ENCODE data around the gene MRC2. TPM values are rescaled to one million over a fixed set of nuclear protein-coding genes. Genes with fewer than 3 reads are reported as not detected.

The MRC2 gene
- total and polyA plus RNA-seq, 9 of the 15 experiments (the other 6 are each of a cell fraction or from before 2014, with no cell fraction given), result 0.28 to 11.5 (median 6.6) TPM

DNA sequence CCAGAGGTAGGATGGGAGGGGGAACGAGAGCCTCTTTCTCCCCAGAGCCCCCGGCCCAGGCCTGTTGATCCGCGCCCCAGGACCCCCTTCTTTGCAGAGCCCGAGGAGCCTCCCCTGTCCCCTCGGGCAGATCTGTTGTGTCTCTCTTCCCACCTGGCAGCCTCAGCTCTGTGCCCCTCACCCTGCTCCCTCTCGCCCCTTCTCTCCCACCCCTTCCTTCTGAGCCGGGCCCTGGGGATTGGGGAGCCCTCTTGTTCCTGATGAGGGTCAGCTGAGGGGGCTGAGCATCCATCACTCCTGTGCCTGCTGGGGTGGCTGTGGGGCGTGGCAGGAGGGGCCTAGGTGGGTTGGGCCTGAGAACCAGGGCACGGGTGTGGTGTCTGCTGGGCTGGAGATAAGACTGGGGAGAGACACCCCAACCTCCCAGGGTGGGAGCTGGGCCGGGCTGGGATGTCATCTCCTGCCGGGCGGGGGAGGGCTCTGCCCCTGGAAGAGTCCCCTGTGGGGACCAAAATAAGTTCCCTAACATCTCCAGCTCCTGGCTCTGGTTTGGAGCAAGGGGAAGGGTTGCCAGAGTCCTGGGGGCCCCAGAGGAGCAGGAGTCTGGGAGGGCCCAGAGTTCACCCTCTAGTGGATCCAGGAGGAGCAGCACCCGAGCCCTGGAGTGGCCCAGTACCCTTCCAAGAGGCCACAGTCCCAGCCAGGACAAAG lies 65.4 kb downstream of the MRC2 start (continued):
- TF ChIP-seq, protein P1, sequence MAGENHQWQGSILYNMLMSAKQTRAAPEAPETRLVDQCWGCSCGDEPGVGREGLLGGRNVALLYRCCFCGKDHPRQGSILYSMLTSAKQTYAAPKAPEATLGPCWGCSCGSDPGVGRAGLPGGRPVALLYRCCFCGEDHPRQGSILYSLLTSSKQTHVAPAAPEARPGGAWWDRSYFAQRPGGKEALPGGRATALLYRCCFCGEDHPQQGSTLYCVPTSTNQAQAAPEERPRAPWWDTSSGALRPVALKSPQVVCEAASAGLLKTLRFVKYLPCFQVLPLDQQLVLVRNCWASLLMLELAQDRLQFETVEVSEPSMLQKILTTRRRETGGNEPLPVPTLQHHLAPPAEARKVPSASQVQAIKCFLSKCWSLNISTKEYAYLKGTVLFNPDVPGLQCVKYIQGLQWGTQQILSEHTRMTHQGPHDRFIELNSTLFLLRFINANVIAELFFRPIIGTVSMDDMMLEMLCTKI (IDR thresholded peaks at IDR 0.05; ENCODE audit: partially characterized antibody), result no peak
- TF ChIP-seq TCFL5 (CRISPR knock-in tag; conservative IDR thresholded peaks at IDR 0.05), result no peak
- peak; percentile 84; the same call in 1 of the 2 replicates for TF ChIP-seq ZBTB7A (IDR thresholded peaks at IDR 0.05; ENCODE audit: borderline replicate concordance, control insufficient read depth, low read depth, low read length)
- TF ChIP-seq, protein P2, sequence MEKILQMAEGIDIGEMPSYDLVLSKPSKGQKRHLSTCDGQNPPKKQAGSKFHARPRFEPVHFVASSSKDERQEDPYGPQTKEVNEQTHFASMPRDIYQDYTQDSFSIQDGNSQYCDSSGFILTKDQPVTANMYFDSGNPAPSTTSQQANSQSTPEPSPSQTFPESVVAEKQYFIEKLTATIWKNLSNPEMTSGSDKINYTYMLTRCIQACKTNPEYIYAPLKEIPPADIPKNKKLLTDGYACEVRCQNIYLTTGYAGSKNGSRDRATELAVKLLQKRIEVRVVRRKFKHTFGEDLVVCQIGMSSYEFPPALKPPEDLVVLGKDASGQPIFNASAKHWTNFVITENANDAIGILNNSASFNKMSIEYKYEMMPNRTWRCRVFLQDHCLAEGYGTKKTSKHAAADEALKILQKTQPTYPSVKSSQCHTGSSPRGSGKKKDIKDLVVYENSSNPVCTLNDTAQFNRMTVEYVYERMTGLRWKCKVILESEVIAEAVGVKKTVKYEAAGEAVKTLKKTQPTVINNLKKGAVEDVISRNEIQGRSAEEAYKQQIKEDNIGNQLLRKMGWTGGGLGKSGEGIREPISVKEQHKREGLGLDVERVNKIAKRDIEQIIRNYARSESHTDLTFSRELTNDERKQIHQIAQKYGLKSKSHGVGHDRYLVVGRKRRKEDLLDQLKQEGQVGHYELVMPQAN (IDR thresholded peaks at IDR 0.05; ENCODE audit: borderline replicate concordance), result no peak
- TF ChIP-seq, protein P3, sequence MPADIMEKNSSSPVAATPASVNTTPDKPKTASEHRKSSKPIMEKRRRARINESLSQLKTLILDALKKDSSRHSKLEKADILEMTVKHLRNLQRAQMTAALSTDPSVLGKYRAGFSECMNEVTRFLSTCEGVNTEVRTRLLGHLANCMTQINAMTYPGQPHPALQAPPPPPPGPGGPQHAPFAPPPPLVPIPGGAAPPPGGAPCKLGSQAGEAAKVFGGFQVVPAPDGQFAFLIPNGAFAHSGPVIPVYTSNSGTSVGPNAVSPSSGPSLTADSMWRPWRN (IDR thresholded peaks at IDR 0.05; ENCODE audit: low read depth), result 0 out of 2 replicates have a peak, but pooled peaks have one; percentile 15
- 0 out of 4 replicates have a peak, but pooled peaks of 1 of the 2 experiments have one; percentile 22 for TF ChIP-seq HDAC1 (IDR thresholded peaks at IDR 0.05)
- TF ChIP-seq HMGN3 (IDR thresholded peaks at IDR 0.05; ENCODE audit: borderline replicate concordance, extremely low read depth, insufficient read length, low read depth, low read length), result peak; percentile 77
- TF ChIP-seq SRF (CRISPR knock-in tag; IDR thresholded peaks at IDR 0.05), result 0 out of 4 replicates have a peak, but pooled peaks of 1 of the 2 experiments have one; percentile 12
- TF ChIP-seq STAT5A (IDR thresholded peaks at IDR 0.05; ENCODE audit: borderline replicate concordance, low read length), result no peak
- no peak for TF ChIP-seq MXI1 (IDR thresholded peaks at IDR 0.05; ENCODE audit: low read depth, low read length)
- no peak for TF ChIP-seq TRIM24 (IDR thresholded peaks at IDR 0.05)
- no peak for TF ChIP-seq ATF1 (CRISPR knock-in tag; IDR thresholded peaks at IDR 0.05)
- peak; percentile 16; the same call in 1 of the 2 replicates for TF ChIP-seq ATF1 (tag; IDR thresholded peaks at IDR 0.05)
- TF ChIP-seq, protein P4, sequence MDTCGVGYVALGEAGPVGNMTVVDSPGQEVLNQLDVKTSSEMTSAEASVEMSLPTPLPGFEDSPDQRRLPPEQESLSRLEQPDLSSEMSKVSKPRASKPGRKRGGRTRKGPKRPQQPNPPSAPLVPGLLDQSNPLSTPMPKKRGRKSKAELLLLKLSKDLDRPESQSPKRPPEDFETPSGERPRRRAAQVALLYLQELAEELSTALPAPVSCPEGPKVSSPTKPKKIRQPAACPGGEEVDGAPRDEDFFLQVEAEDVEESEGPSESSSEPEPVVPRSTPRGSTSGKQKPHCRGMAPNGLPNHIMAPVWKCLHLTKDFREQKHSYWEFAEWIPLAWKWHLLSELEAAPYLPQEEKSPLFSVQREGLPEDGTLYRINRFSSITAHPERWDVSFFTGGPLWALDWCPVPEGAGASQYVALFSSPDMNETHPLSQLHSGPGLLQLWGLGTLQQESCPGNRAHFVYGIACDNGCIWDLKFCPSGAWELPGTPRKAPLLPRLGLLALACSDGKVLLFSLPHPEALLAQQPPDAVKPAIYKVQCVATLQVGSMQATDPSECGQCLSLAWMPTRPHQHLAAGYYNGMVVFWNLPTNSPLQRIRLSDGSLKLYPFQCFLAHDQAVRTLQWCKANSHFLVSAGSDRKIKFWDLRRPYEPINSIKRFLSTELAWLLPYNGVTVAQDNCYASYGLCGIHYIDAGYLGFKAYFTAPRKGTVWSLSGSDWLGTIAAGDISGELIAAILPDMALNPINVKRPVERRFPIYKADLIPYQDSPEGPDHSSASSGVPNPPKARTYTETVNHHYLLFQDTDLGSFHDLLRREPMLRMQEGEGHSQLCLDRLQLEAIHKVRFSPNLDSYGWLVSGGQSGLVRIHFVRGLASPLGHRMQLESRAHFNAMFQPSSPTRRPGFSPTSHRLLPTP (IDR thresholded peaks at IDR 0.05; ENCODE audit: borderline replicate concordance, extremely low read depth, insufficient read length), result no peak
- TF ChIP-seq, protein P5, sequence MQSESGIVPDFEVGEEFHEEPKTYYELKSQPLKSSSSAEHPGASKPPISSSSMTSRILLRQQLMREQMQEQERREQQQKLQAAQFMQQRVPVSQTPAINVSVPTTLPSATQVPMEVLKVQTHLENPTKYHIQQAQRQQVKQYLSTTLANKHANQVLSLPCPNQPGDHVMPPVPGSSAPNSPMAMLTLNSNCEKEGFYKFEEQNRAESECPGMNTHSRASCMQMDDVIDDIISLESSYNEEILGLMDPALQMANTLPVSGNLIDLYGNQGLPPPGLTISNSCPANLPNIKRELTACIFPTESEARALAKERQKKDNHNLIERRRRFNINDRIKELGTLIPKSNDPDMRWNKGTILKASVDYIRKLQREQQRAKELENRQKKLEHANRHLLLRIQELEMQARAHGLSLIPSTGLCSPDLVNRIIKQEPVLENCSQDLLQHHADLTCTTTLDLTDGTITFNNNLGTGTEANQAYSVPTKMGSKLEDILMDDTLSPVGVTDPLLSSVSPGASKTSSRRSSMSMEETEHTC (IDR thresholded peaks at IDR 0.05), result peak; percentile 28; the same call in 1 of the 2 replicates
- TF ChIP-seq BHLHE40 (IDR thresholded peaks at IDR 0.05; ENCODE audit: low read length), result peak; percentile 93
- TF ChIP-seq HIVEP1 (CRISPR knock-in tag; IDR thresholded peaks at IDR 0.05), result no peak

Data from K562 (cell line).